BJ (cell line): ENCODE data around the gene SKP2. TPM values are rescaled to one million over a fixed set of nuclear protein-coding genes. Genes with fewer than 3 reads are reported as not detected.
A peak's percentile ranks its signal among the peaks of the same experiment; 100 is the strongest.

Experiments used
- CTCF ChIA-PET: fragments of 350-600 bp; formaldehyde crosslinking; extraction: SDS; loops from one replicate; lab custom pipeline; 2021; ENCODE audit warnings: antibody characterized with exemption, inconsistent platforms; lab: Yijun Ruan, JAX
- POLR2A ChIA-PET: fragments of 300-600 bp; sonication (Branson Sonifier 250); formaldehyde crosslinking; extraction: SDS; loops from one replicate; lab custom pipeline; 2021; ENCODE audit warnings: antibody characterized with exemption; lab: Charles Lee
- DNase-seq: peaks from one replicate; pipeline ENCODE4 v3.0.0-alpha.2; 2011; ENCODE audit warnings: low read depth
- H3K27me3 ChIP-seq: 2 replicates; pipeline ENCODE4 v1.6.0; 2011; ENCODE audit warnings: low read length; ENCODE audit not compliant: control insufficient read depth, insufficient read depth
- H3K36me3 ChIP-seq: 2 replicates; pipeline ENCODE4 v1.5.1; 2011; ENCODE audit warnings: low read length; ENCODE audit not compliant: control insufficient read depth, insufficient read depth
- H3K4me3 ChIP-seq: 2 replicates; pipeline ENCODE4 v1.5.1; 2011; ENCODE audit warnings: low read depth, mild to moderate bottlenecking, control low read depth, low read length
- polyA plus RNA-seq: library from polyadenylated mRNA; depleted of rRNA; stranded (reverse); fragments of >200 nt; gene quantifications from 2 replicates; pipeline ENCODE4 v1.2.3, GENCODE V29; 2011
- TF ChIP-seq, protein P1 (sequence below): IDR thresholded peaks from 2 replicates; pipeline ENCODE4 v1.5.1; 2011; ENCODE audit warnings: low read depth, mild to moderate bottlenecking, control low read depth, inconsistent platforms, low read length, moderate library complexity; ENCODE audit not compliant: insufficient read depth

Gene SKP2
- polyA plus RNA-seq, 1 experiment: 22.0 TPM

DNA sequence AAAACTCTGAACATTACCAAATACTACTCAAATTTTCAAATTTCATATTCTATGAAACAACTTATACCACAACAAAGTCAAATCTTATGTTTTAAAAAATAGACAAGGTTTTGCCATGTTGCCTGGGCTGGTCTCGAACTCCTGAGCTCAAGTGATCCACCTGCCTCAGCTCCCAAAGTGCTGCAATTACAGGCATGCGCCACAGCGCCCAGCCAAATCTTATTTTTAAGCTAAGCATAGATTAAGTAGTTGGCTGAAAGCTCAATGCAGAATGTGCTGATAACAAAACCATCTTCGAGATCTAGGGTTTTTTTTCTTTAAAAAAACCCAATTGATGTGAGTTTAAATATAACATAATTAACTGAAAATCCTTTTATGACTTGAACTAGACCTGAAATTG lies 6.6 kb upstream of the SKP2 start:
- H3K36me3 ChIP-seq: no peaks in the 10 kb centered on the region
- no peak for DNase-seq
- no peak overlapping the region for H3K4me3 ChIP-seq
- ChIA-PET CTCF (no interaction called here), POLR2A (no interaction called here)
- H3K27me3 ChIP-seq: no peaks in the 10 kb centered on the region
- TF ChIP-seq, protein P1, sequence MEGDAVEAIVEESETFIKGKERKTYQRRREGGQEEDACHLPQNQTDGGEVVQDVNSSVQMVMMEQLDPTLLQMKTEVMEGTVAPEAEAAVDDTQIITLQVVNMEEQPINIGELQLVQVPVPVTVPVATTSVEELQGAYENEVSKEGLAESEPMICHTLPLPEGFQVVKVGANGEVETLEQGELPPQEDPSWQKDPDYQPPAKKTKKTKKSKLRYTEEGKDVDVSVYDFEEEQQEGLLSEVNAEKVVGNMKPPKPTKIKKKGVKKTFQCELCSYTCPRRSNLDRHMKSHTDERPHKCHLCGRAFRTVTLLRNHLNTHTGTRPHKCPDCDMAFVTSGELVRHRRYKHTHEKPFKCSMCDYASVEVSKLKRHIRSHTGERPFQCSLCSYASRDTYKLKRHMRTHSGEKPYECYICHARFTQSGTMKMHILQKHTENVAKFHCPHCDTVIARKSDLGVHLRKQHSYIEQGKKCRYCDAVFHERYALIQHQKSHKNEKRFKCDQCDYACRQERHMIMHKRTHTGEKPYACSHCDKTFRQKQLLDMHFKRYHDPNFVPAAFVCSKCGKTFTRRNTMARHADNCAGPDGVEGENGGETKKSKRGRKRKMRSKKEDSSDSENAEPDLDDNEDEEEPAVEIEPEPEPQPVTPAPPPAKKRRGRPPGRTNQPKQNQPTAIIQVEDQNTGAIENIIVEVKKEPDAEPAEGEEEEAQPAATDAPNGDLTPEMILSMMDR: no peak

DNA sequence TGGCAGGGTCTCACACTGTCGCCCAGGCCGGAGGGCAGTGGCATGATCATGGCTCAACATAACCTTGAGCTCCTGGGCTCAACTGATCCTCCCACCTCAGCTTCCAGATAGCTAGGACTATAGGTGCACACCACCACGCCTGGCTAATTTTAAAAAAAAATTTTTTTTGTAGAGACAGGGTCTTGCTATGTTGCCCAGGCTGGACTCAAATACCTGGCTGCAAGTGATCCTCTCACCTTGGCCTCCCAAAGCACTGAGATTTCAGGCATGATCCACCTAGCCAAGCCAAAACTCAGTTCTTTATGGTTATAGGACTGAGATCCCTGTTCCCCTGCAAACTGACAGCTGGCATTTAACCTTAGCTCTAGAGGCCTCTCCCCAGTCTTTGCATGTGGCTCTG lies 5.5 kb upstream of the SKP2 start:
- TF ChIP-seq, protein P1: no peak
- no peaks in the 10 kb centered on the region for H3K27me3 ChIP-seq

GRCh38 chr5:36147681-36148080 lies 4.2 kb upstream of the SKP2 start:
- Histone ChIP-seq H3K27me3 (no peaks in the 10 kb centered on the region), H3K4me3 (no peak overlapping the region), H3K36me3 (no peaks in the 10 kb centered on the region)
- POLR2A ChIA-PET: no interaction called here
- TF ChIP-seq, protein P1: no peak
- CTCF ChIA-PET: no interaction called here
- no peak for DNase-seq

More for the DNA sequence above, 5.5 kb upstream of the SKP2 start:
- ChIA-PET CTCF (no interaction called here), POLR2A (no interaction called here)
- no peak for DNase-seq
- Histone ChIP-seq H3K36me3 (no peaks in the 10 kb centered on the region), H3K4me3 (no peak overlapping the region)

GRCh38 chr5:36150676-36151433 lies 1.1 kb upstream of the SKP2 start:
- H3K27me3 ChIP-seq: no peaks in the 10 kb centered on the region
- ChIA-PET POLR2A (no interaction called here), CTCF (interaction anchor here (1.3 to 1.6 kb wide), 4 partner anchors 11 to 72 kb away, joined by 3 to 5 read pairs (median 5); no protein-coding TSS in a partner anchor)
- no peak for DNase-seq
- H3K4me3 ChIP-seq: peak overlapping the region; percentile 86
- H3K36me3 ChIP-seq: peaks cover 1% of the 10 kb centered on the region; the same call in 1 of the 2 replicates
- TF ChIP-seq, protein P1: 0 out of 2 replicates have a peak, but pooled peaks have one; percentile 5
